CD4-positive, alpha-beta T cell treated with Interleukin-2 at 100 ng/mL for 4 hours (primary cell): ENCODE data around the gene OGDH.
A peak's percentile ranks its signal among the peaks of the same experiment; 100 is the strongest.

Experiments used
- DNase-seq: peaks from one replicate; pipeline ENCODE4 v3.0.0-alpha.2; 2020; ENCODE audit warnings: low spot score

Gene OGDH

DNA sequence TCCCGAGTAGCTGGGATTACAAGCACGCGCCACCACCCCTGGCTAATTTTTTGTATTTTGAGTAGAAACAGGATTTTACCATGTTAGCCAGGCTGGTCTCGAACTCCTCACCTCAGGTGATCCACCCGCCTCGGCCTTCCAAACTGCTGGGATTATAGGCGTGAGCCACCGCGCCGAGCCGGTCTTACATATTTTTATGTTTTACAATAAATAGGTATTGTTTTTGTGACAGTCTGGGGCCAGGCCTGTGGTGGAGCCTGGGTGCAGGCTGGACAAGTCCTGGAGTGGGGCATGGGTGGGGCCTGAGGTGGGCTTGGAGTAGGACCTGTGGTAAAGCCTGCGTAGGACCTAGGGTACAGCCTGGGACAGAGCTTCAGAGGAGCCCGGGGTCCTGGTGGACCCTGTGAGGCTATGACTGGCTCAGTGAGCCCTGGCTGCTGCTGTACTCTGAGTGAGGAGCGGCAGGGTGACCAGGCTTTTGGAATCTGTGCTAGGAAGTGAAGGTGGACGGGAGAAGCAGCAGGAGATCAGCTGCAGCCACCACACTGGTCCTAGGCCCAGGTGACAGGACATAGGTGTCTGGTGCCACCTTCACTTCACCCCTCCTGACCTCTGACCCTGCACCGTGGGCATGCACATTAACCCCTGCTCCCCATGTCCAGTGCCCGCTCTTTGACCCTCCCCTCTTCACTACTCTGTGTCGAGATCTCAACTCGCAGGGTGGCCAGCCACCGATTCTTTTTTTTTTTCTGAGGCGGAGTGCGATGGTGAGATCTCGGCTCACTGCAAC lies 132.6 kb downstream of the OGDH start:
- no peak for DNase-seq

GRCh38 chr7:44740055-44740454 lies 133.6 kb downstream of the OGDH start:
- DNase-seq, result no peak

- no peak for DNase-seq
Observed at GRCh38 chr7:44743750-44744149, 137.3 kb downstream of the OGDH start.

DNA sequence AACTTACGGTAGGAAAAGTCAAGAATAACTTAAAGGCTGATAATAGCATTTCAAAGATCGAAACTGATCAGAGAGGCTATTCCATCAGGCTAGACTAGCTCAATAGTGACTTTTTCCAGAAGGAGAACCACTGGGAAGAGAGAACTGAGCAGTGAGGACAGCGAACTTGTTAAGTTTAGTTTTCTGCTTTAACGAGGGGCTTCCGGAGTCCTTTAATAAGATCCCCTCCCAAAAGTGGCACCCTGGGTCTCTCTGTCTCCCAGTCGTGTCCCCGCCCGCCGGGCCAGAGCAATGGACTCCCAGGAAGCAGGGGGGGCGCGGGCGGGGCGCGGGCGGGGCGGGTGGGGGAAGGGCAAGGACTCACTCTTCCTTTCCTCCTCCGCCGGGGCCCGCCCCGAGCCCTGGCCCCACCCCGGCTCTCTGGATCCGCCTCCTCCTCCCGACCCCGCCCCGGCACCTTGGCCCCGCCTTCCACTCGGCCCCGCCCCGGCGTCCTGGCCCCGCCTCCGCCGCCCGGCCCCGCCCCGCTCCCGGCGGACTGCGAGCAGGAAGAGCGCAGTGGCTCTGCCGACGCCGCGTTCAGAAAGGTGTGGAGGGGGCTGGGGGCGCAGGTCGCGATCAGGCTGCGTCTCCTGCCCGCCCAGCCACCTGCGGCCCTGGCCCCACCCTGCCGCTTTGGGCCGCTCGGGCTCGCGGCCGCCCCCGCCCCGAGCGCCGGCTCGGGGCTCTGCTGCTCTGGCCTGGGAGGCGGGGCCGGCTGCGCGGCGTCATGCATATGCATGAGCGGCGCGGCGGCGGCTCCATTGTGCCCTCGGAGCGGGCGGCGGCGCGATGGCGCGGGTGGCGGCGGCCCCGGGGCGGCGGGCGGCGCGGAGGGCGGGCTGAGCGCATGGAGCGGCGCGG lies 141.9 kb downstream of the OGDH start, which contains the start of gene ZMIZ2:
Gene ZMIZ2 (plus strand): TSS at position 803 of the 903 bp plus-strand sequence. CDS start 7,403 bp downstream, outside the sequence.
- peak; percentile 91 for DNase-seq

GRCh38 chr7:44748948-44749731 lies 142.7 kb downstream of the OGDH start:
- no peak for DNase-seq

DNA sequence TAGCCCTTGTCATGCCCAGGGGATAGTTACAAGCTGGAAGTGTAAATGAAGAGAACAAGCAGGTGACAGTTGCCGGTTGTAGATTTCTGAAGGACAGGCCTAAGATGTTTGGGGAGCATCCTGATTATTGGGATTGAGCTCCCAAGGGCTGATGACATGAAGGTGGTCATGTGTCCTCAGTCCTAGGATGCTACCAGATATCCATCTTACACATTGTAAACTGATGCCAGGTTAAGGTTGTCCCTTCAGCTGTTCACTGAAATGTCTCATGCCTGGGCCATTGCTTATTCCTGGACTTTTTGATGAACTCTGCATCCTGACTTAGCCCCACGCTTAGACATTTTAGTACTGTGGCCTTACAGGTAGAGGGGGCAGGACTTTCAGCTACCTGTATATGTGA lies 143.6 kb downstream of the OGDH start:
- DNase-seq, result no peak

- no peak for DNase-seq
Observed at GRCh38 chr7:44750424-44750823, 144.0 kb downstream of the OGDH start.

DNA sequence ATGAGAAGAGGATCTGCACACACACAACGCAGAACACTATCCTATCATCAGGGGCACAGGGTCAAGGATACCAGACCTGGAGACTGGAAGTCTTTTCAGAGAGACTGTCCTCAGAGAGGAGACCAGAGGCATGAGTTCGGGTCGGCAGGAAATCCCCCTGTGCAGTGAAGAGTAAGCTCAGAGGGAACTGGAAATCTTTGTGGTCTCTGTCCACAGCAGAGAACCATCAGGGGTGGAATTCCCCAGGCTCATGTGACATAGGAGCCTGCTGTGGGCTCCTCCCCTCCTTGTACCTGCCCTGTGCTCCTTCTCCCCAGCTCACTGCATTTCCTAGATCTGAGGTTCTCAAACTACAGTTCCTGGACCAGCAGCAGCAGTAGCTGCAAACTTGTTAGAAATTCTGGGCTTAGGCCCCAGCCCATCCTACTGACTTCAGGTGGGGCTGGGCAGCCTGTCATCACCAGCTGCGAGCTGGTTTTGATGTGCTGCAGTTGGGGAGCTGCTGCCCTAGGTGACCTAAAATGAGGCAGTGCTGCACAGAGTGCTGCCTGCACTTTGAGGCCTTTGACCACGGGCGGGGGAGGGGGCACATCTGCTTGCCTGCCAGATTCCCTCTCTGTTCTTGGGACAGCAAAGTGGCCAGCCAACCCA lies 144.6 kb downstream of the OGDH start:
- peak; percentile 73 for DNase-seq

DNA sequence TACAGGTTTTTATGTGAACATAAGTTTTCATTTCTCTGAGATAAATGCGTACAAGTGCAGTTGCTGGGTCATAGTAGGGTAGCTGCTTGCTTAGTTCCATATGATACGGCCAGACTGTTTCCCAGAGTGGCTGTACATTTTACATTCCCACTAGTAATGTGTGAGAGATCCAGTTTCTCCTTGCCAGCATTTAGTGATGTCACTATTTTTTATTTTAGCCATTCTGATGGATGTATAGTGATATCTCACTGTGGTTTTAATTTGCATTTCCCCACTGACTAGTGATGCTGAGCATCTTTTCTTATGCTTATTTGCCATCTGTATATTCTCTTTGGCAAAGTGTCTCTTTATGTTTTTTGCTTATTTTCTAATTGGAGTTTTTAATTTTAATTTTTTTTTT lies 146.4 kb downstream of the OGDH start:
- no peak for DNase-seq

- no peak for DNase-seq
Observed at GRCh38 chr7:44754802-44755697, 148.6 kb downstream of the OGDH start.

GRCh38 chr7:44755698-44756627 lies 149.5 kb downstream of the OGDH start:
- DNase-seq, result no peak

- DNase-seq, result no peak
Observed at GRCh38 chr7:44756904-44757303, 150.5 kb downstream of the OGDH start.

DNA sequence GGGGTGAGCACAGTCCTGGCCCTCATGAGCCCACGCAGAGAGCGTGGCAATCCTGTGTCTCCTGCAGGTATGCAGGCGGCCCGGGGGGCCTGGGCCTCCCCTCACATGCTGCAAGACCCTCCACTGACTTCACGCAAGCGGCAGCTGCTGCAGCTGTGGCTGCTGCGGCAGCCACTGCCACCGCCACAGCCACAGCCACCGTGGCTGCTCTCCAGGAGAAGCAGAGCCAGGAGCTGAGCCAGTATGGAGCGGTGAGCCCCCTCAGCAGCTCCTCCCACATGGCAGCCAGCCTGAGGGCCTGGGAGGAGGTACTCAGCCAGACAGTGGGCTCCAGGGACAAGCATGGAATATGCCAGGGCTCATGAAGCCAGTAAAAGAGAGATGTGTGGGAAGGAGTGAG lies 150.9 kb downstream of the OGDH start:
- DNase-seq, result no peak

- DNase-seq, result no peak
Observed at GRCh38 chr7:44757739-44758138, 151.3 kb downstream of the OGDH start.
